GM19328 (cell line): ENCODE data around the gene PCCA.
"Not testable (repeated sequence)": the region's sequence is repeated elsewhere in the genome, so short reads cannot be mapped to it uniquely, and the experiment has no call there.

Source experiments
- ATAC-seq: cut with Tn5 transposase; IDR thresholded peaks from one replicate; pipeline ENCODE4 v1.9.1; 2021; ENCODE audit warnings: mild to moderate bottlenecking, moderate library complexity; ENCODE audit not compliant: unreplicated experiment

PCCA gene

DNA sequence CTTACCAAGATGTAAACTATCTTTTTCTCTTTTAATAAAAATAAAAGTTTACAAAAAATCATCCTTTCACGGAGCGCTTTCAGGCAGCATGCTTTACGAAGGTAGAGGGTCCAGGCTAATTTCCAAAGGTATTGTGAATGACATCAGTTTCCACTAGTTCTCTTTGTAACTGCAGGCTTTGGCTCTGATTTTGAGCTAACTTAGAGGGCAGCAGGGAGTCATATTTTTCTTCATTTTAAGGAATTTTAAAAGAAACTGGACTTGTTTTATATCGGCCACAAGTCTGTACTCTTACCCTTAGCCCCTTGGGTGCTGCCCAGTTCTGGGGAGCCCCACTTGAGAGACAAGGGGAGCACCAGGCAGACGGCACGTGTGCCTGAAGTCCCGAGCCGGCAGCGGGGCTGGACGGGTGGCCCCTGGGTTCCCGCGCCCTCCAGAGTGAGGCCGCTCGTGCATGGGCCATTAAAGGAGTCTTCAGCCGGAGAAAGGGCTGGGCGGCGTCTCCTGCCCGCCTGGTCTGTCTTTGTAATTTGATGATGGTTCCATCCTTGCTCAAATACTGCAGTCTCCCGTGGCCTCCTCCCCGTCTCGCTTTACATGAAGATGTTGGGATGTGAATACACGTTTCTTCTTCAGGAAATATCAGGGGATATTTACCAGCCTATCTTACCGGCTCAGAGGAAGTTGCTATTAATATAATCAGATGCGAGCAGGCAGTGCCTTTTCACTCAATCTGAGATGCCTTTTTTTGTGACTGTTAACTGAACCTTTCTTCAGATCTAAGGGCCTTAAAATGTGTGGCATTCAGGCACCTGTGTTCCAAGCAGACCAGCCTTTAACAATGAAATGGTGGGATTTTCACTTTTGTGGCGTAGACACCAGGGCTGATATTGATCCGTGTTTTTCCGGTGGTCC is 432.3 kb downstream of the PCCA start:
- no peak for ATAC-seq

DNA sequence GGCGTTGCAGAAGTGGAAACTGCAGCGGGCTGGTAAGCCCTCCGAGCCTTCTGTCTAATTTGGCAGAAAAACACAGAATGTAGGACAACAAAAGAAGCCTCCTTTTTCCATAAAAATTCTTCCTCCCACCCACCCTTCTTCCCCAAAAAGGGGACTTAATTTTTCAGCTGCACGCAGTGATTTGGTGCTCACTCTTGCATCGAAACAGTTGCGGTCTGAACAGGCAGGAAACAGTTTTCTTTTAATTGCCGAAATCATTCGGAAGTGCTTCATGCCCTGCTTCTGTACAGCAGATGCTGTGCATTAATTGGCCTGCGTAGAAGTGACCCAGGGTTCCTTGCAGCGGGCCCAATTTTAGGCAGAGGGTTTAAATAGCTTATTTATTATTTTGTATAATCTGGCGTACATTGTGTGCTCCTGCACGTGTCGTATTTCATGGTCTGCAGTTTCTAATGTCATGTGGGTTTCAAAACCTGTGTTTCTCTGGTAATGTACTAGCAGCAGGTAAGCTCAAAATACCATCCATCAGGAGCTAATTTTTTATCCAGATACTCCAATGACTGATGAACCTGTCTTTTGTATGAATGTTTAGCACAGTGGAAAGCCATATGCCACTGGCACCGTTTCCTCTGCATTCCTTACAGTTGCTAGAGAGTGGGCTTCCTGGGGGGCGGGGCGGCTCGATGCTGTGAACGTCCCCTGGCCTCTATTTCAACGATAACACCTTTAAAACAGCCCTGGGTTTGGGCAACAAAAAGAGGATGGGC is 433.1 kb downstream of the PCCA start:
- ATAC-seq = no peak

DNA sequence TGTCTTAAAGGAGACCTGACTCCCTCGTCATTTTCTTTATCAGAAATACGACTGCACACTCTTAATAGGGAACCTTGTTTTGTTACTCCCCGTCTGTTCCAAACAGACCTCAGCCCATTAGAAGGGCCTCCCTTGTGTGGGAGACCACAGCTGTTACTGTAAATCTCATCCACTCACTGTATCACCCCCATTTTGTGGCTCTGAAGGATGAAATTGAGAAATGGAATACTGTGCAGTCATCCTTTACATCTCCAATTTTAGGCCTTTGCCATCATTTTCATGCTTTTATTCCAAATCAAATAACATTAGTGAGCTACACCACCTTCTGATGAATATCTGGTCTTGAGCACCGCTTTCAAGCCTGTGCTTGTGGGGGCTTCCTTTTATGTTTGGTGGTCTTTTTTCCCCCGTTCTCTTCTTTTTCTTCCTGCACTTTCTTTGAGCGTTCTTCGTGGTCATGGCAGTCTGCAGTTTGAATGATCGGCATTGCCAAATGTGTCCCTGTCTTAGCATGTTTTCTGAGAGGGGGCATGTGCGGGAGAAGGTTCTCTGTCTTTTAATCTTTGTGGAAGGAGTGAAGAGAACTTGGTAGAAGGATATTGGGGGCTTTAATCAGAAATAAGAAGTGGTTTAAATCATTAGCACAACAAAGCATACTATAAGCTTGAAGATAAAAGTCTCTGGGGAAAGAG is 433.9 kb downstream of the PCCA start:
- no peak for ATAC-seq

DNA sequence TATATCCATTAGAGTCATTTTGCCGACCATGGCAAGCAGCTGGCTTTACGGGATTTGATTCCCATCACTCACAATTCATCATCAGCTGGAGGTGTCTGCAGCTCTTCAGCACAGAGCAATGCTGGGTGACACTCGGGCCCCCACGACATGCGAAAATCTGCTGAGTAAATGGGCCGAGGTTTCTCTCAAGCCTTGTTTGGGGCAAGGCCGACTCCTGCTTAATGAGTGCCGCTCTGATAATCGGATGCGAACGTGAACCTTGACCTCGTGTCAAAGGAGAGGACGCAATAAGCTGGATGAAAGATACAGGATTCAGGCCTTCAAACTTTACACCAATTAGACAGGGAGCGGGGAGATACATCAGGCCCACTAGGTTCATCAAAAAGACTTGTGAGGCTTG is 434.5 kb downstream of the PCCA start:
- ATAC-seq = no peak

DNA sequence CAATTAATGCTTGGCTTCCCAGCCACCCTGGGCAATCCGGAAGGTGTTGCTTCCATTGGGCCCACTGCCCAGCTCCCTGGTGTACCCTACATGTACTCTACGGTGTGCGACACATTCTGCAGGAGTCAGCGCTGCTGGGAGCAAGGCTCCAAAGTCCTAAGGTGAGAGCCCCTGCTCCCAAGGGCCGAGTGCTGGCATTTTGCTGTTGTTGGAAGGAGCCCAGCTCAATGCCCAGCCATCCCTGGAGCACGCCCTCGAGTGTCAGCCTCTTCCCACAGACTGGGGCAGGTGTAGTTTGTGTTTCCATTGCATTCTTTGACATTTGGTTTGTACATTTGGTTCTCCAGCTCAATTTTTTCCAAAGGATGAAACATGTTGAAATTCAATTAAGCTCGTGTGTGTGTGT is 435.1 kb downstream of the PCCA start:
- ATAC-seq = no peak

DNA sequence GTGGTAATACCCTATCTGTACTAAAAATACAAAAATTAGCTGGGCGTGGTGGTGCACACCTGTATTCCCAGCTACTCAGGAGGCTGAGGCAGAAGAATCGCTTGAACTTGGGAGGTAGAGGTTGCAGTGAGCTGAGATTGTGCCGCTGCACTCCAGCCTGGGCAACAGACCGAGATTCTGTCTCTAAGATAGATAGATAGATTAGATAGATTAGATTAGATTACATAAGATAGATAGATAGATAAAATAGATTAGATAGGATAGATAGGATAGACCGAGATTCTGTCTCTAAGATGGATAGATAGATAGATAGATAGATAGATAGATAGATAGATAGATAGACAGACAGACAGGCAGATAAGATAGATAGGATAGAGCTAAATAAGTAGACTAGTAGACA is 435.8 kb downstream of the PCCA start:
- ATAC-seq = not testable (repeated sequence)

DNA sequence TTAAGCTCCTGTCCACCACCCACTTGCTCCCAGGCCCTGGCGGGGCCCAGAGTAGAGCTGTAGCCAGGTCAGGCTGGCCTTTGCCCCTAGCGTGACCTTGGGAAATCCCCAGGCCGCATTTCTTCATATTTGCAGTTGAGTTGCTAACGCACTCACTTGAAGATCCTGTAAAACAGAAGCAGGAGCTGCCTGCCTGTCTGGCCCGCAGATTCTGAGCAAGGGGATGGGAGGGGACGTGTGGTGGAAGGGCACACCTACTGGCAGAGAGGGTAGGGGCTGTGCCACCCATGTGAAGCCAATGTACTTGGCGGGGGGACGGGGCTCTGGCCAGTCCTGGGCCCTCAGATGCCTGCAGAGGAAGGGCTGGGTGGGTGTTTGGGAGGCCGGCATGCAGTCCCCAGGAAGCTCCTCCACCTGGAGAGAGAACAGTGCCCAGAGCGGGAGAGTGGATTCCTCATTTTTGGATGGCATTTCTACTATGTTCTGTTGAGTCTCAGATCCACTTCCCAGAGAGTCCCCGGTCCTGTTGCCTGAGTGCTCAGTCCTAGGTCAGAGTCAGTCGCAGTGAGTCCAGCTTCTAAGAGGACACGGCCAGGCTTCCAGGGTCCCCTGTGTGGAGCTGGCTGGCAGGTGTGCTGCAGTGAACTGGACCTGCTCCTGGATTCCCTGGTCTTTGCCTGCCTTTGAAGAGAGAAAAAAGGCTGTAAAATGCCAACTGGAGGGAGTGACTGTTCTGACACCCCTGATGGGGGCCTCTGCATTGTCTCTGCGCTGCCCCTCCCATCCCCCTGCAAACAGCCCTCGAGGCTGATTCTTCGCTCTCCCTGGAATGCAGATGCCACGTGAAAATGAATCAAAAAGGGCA is 436.8 kb downstream of the PCCA start:
- no peak for ATAC-seq

DNA sequence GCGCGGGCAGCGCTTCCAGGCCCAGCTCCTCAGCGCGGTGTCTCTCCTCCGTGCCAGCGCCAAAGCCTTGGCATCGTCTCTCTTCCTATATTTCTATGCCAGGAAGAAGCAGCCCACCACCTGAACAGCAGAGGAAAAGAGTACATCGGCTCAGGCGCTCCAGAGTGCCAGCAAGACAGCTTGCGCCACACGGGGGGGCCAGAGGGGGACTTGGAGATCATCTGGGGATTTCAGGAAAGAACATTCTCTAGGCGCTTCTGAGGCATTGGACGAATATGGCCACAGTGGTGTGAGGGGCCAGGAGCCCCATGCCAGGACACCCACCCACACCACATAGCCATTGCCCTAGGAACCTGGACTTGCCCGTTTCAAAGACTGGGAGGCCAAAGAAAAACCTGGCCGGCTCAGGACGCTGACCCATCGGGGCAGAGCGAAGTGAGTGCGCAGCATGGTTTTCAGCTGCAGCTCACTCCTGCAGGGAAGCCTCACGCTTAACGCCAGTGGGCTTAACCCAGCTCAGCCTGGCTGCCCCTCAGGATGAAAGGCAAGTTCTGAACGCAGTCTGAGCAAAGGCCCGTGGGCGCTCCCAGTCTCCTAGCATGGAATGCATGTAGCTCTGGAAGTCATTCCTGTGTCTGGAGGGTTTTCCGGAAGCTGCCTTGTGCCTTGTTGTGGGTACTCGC is 437.6 kb downstream of the PCCA start:
- no peak for ATAC-seq

DNA sequence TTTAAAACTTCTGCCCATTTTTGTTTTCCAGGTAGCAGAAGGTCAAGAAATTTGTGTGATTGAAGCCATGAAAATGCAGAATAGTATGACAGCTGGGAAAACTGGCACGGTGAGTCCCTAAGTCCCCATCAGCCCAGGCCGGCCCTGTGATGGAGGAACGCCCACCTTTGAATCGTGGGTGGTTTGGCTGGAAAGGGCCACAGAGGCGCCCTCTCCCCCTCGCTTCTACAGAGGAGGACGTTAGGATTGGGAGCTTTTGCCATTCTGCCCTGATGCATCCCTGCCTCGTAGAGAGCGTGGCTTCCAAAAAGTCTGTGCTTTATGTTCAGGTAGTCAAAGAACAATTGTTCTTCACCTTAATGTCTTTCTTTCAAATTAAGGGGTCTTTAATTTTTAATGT is 438.8 kb downstream of the PCCA start:
- no peak for ATAC-seq

DNA sequence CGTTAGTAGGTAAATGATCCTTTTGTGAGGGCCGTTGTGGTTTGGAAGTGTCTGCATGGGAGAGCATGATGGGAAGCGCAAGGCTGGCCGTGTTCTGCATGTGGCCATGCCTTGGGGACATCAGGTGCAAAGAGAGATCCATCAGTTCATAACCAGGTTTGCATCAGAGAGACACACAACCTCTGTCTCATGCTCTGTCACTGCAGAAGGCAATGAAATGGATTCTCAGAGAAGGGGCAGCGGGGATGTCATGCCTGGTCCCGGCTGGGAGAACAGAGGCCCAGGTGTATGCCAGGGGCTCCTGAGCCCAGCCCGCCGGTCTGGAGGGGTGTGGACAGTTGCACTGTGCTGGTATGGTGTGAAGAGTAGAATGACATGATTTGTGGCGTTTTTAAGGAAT is 439.5 kb downstream of the PCCA start:
- ATAC-seq = no peak

DNA sequence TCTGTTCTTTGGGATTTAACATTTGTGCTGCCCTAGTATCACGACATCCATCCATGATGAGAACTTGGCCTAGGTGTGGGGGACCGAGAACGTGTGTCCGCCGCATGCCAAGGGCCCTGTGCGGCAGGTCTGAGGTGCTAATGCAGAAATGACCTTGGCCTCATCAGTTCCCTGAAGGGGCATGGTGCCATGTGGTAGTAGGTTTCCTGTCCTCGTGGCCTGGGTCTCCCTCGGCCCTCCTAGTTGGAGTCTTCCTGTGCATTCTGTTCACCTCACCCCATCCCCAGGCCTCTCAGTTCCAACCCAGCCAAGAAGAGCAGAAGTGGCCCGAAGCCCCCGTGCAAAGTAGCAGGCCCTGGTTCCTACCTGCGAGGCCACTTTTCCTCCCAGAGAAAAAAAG is 439.9 kb downstream of the PCCA start:
- ATAC-seq = no peak

DNA sequence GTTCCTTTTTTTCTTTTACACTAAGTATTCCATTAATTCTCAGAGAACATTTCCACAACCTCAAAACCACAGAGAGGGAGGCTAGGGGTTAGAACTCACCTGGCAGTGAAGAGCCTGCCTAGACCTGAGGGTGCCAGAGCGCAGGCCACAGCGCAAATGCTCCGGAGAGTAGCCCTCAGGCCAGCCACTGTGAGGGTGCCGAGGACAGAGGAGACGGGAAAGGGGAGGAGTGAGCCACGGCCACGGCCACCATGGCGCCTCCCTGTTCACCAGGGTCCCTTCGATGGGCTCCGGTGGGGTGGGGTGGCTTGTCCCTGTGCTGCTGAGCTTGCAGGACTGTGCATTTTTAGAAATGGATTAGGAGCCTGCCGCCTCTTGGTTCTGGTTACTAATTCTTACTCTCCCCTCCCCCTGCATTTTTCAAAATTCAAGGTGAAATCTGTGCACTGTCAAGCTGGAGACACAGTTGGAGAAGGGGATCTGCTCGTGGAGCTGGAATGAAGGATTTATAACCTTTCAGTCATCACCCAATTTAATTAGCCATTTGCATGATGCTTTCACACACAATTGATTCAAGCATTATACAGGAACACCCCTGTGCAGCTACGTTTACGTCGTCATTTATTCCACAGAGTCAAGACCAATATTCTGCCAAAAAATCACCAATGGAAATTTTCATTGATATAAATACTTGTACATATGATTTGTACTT is 440.9 kb downstream of the PCCA start:
- ATAC-seq = no peak

DNA sequence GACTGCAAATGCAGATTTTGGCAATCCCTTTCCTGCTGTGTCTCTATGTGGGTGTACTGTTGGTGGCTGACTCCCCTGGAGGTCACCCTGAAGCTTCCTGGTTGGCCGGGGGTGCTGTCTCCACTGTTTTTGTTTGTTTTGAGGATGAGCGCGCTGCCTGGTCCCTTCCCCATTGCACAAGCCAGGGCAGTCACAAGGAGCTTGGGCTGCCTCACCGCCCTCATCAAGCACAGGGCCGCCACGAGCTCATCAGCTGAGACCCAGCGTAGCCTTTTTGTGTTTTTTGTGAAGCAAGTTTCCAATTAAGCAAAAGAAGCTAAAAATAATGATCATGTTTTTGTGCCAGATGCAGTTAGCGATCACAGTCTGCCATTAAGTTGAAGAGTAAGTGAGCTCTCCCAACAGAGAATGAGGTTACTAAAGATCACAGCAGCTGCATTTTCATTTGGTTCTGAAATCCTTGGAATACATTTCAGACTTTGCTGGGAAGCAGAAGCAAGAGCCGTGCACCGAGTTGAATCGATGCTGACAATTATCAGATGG is 441.8 kb downstream of the PCCA start:
- no peak for ATAC-seq

DNA sequence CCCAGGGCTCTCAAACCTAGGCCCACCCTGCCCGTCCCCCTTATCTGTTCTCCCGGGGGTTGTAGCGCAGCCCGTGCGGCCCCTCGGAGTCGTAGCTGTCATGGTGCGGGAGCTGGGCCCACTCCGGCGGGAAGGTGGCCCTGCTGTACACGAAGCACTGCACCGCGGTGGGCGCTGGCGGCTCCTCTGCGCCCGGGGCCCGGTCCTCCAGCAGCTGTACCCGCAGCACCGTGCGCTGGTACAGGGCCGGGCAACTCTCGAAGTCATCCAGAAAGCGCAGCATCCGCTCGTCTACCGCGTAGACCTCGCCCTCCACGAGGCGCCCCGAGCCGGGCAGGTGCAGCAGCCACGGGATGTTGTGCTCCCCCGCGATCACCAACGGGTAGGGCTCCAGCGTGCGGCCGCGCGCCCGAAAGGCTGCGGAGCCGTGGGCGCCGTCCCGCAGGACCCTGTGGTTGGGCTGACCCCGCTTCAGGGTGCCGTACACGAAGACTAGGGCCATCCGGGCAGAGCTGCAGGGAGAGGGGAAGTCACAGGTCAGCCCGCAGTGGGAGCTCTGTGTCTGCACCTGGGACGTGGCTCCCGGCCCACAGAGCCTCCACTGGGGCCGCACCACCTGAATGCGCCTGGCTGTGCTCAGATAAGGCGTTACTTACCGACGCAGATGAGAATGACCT is 443.3 kb downstream of the PCCA start:
- ATAC-seq = no peak

DNA sequence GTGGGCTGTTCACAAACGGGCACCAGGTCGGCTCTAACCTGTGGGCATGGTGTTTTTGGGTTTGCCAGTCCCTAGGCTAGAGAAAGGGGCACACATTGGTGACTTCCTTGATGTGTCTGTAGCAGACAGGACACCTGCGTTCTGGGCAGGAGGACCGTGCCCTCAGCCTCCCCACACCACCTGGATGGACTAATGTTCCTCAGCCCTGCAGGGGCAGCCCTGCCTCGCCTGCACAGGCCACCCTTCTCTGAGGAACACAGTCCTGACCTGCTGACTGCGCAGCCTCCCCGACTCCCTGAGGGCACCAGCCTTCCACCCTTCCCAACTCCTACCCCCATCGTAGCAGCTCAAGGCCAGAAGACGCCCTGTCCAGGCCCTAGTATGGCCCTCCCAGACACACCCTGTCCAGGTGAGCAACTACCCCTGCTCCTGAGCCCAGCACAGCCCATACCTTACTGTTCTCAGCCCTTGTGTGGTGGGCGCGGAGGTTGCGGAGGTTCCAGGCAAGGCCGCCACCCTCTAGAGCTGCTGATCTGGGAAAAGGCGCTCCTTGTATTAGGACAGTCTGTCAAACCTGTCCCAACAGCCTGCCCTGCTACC is 444.0 kb downstream of the PCCA start:
- no peak for ATAC-seq

DNA sequence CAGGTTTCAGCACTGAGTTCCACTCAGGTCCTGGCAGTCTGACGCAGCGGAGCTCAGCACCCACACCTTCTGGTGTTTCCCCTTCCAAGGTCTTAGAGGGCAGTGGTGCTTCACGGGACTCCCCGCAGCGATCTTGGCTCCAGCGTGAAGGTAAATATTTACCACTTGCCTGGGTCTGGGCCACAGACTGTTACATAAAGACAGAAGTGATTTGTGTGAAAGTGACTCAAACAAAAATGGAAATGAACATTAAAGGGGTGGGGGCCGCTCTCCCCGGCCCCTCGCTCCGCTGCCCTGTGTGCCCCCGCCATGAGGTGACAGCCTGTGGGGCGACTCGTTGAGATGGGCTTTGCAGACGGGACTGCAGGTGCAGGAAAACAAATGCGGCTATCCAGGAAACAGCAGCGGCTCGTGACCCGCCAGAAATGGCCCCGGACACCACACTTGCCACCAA is 444.7 kb downstream of the PCCA start:
- ATAC-seq = no peak

DNA sequence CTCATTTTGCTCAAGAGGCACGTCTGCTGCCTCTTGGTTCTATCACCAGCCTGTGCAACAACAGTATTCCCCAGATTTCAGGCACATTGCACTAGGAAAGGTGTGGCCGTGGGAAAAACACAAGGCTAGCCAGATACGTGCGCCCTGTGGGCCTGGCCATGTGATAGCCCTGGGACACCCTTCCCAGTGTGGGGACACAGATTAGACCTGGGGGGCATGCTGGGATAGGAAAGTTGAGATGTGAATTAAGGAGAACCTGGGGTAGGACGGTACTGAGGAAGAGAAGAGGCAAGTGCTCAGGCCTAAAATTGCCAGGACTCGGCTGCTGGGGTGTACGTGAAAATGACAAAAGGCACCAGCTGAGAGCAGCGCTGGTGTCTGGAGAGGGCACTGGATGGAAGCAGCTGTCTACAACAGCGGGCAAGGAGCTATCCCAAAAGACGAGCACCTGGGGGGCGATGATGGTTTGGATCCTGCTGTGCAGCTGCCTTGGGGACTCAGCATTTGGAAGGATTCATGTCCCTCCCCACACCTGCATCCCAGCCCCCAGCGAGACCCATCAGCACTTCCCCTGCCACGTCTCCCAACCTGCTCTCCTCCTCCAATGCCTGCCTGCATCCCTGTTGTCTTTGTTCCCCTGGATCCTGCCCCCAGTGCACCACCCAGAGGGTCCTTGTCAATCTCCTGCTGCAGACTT is 445.4 kb downstream of the PCCA start:
- ATAC-seq = no peak

DNA sequence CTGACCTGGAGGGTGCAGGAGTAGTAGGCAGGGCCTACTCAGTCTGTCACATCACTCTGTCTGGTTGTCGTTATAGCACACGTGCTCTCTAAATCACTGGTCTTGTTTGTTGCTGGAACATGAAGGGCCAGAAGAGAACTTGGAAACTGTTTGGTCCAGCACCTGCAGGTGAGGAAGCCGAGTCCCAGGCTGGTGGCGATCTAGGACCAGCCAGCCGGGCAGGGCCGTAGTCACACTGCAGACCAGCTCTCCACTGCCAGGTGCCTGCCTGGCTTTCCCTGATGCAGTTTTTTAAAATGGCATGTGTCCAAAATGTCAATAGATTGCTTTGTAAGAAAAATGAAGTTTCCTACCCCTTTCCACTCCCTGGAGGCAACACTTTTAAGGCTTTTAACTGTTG is 446.0 kb downstream of the PCCA start:
- ATAC-seq = no peak
